ENCODE data around the gene NEK6. TPM values are rescaled to one million over a fixed set of nuclear protein-coding genes. Genes with fewer than 3 reads are reported as not detected.

NEK6 gene
- total and polyA plus RNA-seq, 8 donors, result 38.4 to 132 (median 45.0) TPM

DNA sequence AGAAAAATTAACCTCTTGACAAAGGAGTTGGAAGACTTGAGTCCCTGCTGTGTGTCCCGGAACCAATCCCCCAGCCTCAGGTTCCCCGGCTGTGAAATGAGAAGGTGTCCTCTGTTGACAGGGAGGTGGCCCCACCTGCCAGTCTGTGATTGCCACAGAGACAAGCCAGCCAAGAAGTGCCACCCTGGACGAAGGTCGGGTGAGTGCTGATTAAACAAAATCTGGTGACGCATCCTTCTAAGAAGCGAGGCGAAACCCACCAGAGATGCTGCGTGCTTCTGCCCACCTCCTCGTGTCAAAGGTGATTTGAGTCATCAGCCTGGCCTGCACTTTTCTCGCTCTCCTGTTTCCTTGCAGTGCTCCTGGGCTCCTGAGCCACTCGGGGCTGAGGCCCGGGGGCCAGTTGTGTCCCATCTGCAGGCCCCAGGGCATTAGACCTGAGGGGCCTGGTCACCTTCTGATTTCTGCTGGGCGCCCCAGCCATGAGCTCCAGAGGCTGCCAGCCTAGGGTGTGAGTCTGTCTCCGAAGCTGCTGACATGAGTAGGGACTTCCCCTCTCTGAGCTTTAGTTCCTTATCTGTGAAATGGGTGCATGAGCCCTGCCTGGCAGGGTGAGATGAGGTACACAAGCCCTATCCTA lies 28.7 kb downstream of the NEK6 start:
- peaks cover 59 to 92% of the 10 kb centered on the region in 2 donors for H3K4me1 ChIP-seq
- TF ChIP-seq, protein P1, sequence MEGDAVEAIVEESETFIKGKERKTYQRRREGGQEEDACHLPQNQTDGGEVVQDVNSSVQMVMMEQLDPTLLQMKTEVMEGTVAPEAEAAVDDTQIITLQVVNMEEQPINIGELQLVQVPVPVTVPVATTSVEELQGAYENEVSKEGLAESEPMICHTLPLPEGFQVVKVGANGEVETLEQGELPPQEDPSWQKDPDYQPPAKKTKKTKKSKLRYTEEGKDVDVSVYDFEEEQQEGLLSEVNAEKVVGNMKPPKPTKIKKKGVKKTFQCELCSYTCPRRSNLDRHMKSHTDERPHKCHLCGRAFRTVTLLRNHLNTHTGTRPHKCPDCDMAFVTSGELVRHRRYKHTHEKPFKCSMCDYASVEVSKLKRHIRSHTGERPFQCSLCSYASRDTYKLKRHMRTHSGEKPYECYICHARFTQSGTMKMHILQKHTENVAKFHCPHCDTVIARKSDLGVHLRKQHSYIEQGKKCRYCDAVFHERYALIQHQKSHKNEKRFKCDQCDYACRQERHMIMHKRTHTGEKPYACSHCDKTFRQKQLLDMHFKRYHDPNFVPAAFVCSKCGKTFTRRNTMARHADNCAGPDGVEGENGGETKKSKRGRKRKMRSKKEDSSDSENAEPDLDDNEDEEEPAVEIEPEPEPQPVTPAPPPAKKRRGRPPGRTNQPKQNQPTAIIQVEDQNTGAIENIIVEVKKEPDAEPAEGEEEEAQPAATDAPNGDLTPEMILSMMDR (IDR thresholded peaks at IDR 0.05), result no peak
- ATAC-seq, result peak; percentile 49

DNA sequence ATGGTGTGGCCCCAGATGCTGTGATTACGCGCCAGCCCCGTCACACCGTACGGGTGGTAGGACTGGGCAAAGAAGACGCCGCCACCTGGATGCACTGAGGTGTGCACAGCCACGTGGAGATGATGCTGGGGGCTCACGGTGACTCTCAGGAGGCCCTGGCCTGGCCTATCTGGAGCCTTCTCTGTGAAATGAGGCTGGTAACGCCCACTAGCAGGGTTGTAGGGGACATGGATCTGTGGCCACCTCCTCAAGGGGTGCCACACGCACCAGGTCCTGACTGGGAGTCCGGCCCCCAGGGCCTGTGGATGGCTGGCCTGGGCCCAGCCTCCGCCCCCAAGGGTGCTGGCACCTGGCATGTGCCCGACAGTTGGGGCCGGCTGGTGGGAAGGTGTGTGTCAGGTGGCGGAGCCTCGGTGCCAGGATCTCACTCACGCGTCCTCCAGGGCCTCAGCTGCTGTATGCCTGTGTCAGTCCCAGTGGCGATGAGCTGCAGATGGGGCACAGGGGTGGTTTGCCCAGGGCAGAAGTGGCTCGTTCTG lies 32.4 kb downstream of the NEK6 start:
- Histone ChIP-seq H3K9me3 (no peaks in the 10 kb centered on the region), H3K27ac (peak overlapping the region; percentile 13 to 25), H3K27me3 (no peaks in the 10 kb centered on the region), H3K36me3 (peaks cover 0 to 43% of the 10 kb centered on the region in 2 donors), H3K4me1 (peaks cover 50 to 92% of the 10 kb centered on the region in 2 donors), H3K4me3 (no peak overlapping the region)
- intact Hi-C loops (cut with DNase I), result no loop called here
- TF ChIP-seq, protein P1 (IDR thresholded peaks at IDR 0.05), result no peak
- ATAC-seq (no peak), DNase-seq (no peak)

More for the DNA sequence above, 28.7 kb downstream of the NEK6 start:
- intact Hi-C loops (cut with DNase I), result no loop called here
- Histone ChIP-seq H3K36me3 (peaks cover 0 to 25% of the 10 kb centered on the region in 2 donors), H3K4me3 (peak overlapping the region in 1 of 2 donors; percentile 9), H3K27ac (peak overlapping the region; percentile 90 to 91), H3K27me3 (no peaks in the 10 kb centered on the region), H3K9me3 (no peaks in the 10 kb centered on the region)
- peak in 1 of 4 donors; percentile 73 for DNase-seq

DNA sequence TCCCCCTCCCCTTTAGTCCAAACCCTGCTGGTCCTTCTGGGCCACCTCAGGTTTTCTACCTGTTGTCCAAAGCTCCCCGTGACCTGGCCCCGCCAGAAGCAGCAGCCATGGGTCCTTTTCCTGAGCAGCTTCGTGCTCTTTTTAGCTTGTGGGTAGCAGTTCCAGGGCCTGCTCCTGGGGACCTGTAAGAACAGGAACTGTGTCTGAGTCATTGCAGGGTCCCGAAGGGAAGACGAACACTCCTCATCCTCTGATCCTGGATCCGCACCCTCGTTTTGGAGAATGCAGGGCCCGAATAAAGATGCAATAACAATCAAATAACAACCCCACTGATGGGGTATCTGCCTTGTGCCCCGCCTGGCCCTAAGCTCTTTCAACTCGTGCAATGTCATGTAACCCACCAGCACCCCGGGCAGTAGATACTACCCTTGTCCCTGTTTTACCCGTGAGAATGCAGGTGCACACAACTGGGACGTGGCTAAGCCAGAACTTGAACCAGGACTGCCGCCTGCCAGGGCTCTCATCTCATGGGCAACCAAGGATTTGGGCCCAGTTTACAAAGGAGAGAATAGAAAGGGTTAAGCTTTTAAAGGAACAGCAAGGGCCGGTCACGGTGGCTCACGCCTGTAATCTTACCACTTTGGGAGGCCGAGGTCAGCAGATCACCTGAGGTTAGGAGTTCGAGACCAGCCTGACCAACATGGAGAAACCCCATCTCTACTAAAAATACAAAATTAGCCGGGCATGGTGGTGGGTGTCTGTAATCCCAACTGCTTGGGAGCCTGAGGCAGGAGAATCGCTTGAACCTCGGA lies 33.2 kb downstream of the NEK6 start:
- DNase-seq (no peak), ATAC-seq (no peak)
- no peaks in the 10 kb centered on the region for H3K9me3 ChIP-seq
- H3K4me3 ChIP-seq, result no peak overlapping the region
- TF ChIP-seq, protein P1 (IDR thresholded peaks at IDR 0.05), result no peak
- peak overlapping the region; percentile 13 to 25 for H3K27ac ChIP-seq
- peaks cover 48 to 92% of the 10 kb centered on the region in 2 donors for H3K4me1 ChIP-seq
- intact Hi-C loops (cut with DNase I), result no loop called here
- H3K27me3 ChIP-seq, result no peaks in the 10 kb centered on the region
- H3K36me3 ChIP-seq, result peaks cover 0 to 45% of the 10 kb centered on the region in 2 donors

DNA sequence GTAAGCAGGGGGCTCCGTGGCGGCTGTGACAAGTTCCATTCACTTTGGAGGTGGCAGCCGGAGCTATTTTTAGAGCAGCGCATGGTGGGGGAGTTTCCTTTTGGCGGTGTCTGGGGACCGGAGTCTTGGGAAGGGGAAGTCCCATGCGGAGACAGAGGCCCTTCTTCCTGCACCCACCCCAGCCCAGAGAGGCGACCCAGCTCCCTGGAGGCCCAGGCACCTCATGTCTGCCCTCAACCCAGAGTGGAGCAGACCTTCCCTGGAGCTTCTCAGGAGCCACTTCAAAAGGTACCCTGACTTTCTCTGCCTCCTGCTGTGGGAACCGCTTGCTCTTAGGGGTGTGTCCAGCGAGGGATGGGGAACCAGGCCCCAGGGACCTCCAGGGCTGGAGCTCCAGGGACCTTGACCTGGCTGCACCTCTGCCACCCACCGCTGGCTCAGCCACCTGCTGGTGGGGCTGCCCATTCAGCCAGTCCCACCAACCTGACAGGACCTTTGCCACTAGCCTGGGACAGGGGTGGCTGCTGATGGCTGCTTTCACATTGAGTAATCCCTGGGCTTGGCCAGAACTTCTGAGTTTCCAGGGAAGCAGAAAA lies 34.1 kb downstream of the NEK6 start:
- intact Hi-C loops (cut with DNase I), result no loop called here
- Histone ChIP-seq H3K36me3 (peaks cover 0 to 51% of the 10 kb centered on the region in 2 donors), H3K27me3 (no peaks in the 10 kb centered on the region), H3K4me1 (peaks cover 41 to 92% of the 10 kb centered on the region in 2 donors), H3K27ac (no peak overlapping the region), H3K9me3 (no peaks in the 10 kb centered on the region), H3K4me3 (no peak overlapping the region)
- ATAC-seq (peak; percentile 20), DNase-seq (peak in 2 of 4 donors; percentile 54 to 60)
- TF ChIP-seq, protein P1 (IDR thresholded peaks at IDR 0.05), result no peak

Data from left lung (tissue), 10 donors.